Measurements from ENCODE around the gene IFNG-AS1. TPM values are rescaled to one million over a fixed set of nuclear protein-coding genes. Genes with fewer than 3 reads are reported as not detected.

IFNG-AS1 gene
- not detected for total RNA-seq
- long read RNA-seq = 0 reads

DNA sequence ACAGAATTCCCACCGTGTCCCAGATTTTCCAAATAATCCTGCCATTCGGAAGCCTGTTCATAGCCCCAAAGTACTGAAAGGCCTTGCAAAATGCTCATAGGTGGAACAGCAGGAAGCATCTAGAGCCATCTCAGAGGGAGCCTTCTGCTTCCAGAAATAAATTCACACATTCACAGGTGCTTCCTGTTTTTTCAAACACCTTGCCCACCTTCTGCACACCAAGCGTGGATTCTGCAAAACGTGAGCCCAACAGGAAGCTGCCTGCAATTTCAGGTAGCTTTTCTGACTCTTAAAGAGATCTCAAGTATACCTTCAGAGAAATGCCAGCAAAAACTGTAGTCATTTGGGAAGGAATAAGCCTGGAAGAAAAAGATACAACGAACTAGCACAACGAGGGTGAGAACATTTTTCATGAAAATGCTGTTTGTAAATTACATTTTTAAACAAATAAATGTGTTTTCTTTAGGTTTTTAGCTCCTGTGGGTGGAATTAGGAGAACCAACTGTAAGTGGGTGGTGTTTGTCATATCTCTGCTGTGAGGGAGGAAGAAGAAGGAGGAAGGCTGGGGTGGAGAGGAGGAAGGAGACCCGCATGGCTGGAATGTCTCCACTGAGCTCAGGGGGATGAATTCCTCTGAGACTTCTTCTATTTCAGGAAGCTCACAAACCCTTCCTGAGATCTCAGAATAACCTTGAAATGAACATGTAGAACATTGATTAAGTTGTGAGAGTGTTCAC, at the start of gene IFNG-AS1:
IFNG-AS1 (plus strand) TSS at position 264 of the 737 bp plus-strand sequence.
- no peak for DNase-seq
- no peak for ATAC-seq (ENCODE audit: poor library complexity)
- intact Hi-C loops (cut with DNase I) = no loop called here

GRCh38 chr12:67939611-67940010, 49.6 kb upstream of the IFNG-AS1 start:
- peak; percentile 68 for ATAC-seq (ENCODE audit: poor library complexity)
- no peak for DNase-seq

GRCh38 chr12:67940780-67941243, 48.4 kb upstream of the IFNG-AS1 start:
- DNase-seq (no peak), ATAC-seq (ENCODE audit: poor library complexity) (peak; percentile 48)
- intact Hi-C loops (cut with DNase I) = loop anchor here (5.0 kb wide), 2 partner anchors 289 to 584 kb away; no protein-coding TSS in a partner anchor

More at GRCh38 chr12:67939611-67940010, 49.6 kb upstream of the IFNG-AS1 start:
- intact Hi-C loops (cut with DNase I) = loop anchor here (5.0 kb wide), 2 partner anchors 287 to 582 kb away; no protein-coding TSS in a partner anchor

DNA sequence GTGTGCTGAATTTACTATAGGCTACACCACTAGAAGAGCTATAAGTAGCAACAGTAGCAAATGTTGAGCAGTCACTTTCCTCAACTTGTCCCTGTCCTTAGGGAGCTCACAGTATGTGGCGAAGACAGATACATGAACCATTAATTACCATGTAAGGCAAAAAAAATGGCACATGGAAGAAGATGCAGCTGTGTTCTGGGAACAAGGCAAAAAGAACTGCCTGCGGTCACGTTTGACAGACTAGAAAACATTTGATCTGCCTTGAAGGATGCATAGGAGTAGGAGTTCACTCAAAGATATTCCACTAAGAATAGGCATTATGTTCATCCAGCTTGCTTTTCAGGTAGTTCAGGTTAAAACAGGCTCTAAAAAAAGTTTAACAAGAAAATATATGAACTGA, 46.5 kb upstream of the IFNG-AS1 start:
- ATAC-seq (ENCODE audit: poor library complexity) (no peak), DNase-seq (no peak)
- intact Hi-C loops (cut with DNase I) = loop anchor here (5.0 kb wide), 2 partner anchors 290 to 585 kb away; no protein-coding TSS in a partner anchor

GRCh38 chr12:67943141-67943892, 45.9 kb upstream of the IFNG-AS1 start:
- intact Hi-C loops (cut with DNase I) = loop anchor here (5.0 kb wide), 2 partner anchors 291 to 586 kb away; no protein-coding TSS in a partner anchor
- ATAC-seq (ENCODE audit: poor library complexity) (peak; percentile 89), DNase-seq (no peak)

- no peak for ATAC-seq (ENCODE audit: poor library complexity)
- intact Hi-C loops (cut with DNase I) = loop anchor here (5.0 kb wide), 2 partner anchors 292 to 587 kb away; no protein-coding TSS in a partner anchor
- no peak for DNase-seq
Observed at GRCh38 chr12:67944093-67944492, 45.2 kb upstream of the IFNG-AS1 start.

GRCh38 chr12:67952787-67953186, 36.5 kb upstream of the IFNG-AS1 start:
- DNase-seq = no peak
- intact Hi-C loops (cut with DNase I) = no loop called here
- ATAC-seq (ENCODE audit: poor library complexity) = no peak

DNA sequence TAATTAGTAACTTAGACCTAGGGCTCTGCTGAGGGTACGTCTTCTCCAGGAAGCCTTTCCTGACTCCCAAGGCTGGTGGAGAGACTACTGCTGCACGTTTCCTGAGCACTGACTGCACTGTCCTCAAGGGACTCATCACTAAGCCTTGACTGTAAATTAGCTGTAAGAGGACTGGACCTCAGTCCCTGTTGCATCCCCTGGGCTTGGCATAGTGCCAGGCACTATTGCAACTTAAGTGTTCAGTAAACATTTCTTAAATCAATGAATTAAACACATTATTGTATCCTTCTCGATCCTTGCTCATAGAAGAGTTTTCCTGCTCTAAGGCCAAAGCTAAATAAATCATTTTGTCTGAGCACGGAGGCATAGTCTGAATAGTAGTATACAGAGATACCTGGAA, 31.9 kb upstream of the IFNG-AS1 start:
- no peak for ATAC-seq (ENCODE audit: poor library complexity)
- intact Hi-C loops (cut with DNase I) = no loop called here
- no peak for DNase-seq

DNA sequence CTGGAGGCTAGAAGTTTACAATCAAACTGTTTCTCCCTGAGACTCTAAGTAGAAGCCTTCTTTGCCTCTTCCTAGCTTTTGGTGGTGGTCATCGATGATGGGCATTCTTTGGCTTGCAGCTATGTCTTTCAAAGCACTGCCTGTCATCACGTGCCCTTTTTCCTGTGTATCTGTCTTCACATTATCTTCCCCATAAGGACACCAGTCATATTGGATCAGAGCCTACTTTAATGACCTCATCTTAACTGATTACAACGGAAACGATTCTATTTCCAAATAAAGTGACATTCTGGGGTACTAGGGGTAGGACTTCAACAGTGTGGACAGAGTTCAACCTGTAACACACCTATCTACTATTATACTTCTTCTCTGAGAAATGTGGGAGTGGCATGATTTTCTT, 31.1 kb upstream of the IFNG-AS1 start:
- DNase-seq (no peak), ATAC-seq (ENCODE audit: poor library complexity) (no peak)
- intact Hi-C loops (cut with DNase I) = no loop called here

- intact Hi-C loops (cut with DNase I) = no loop called here
- DNase-seq = no peak
- no peak for ATAC-seq (ENCODE audit: poor library complexity)
Observed at GRCh38 chr12:67964456-67964855, 24.8 kb upstream of the IFNG-AS1 start.

GRCh38 chr12:67966560-67966959, 22.7 kb upstream of the IFNG-AS1 start:
- intact Hi-C loops (cut with DNase I) = no loop called here
- DNase-seq (no peak), ATAC-seq (ENCODE audit: poor library complexity) (no peak)

GRCh38 chr12:67968321-67968720, 20.9 kb upstream of the IFNG-AS1 start:
- intact Hi-C loops (cut with DNase I) = no loop called here
- ATAC-seq (ENCODE audit: poor library complexity) (no peak), DNase-seq (no peak)

DNA sequence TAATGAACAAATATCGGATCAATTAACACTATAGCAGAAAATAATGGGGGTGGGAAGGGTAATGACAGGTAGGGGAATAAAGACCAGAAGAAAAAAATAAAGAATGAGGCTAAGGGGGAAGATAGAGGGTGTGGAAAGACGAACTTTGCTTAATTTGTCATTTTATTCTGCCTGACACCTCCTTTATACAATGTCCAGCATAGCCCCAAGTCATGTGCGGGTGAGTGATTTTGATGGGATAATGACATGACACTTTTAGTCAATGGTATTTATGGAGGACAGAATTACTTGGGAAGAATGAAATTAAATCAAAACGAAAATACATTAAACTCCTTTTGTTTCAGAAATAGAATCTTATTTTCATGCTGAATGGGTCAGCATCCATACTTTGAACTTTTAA, 20.5 kb upstream of the IFNG-AS1 start:
- DNase-seq (no peak), ATAC-seq (ENCODE audit: poor library complexity) (no peak)
- intact Hi-C loops (cut with DNase I) = no loop called here

DNA sequence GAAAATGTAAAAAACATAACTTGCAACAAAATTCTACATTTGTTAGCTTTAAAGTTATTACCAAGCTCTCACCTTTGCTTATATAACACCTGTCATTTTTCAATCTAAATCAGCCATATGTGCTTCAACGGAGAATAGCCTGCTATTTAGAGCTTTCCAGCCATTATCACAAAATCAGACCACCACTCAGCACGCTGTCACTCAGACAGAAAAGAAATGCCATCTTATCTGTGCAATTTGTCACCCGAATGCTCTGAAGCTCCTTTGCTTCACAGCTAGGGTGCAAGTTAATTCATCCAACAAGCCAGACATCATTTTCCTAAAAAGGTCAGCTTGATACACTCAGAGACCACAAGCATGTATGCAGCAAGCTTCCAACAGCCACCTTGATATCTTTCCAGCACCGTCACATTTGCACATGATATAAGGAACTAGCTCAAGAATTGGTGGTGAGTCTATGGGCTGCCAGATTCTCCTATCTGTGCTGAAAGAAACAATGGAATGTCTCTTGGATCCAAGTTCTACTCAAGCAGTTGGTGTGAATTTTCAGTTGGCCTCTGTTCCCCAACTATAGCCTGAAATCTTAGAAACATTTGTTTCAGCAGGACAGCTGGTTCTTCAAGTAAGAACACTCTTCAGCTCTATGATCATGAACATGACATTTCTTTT, 20.0 kb upstream of the IFNG-AS1 start:
- DNase-seq (no peak), ATAC-seq (ENCODE audit: poor library complexity) (peak; percentile 36)
- intact Hi-C loops (cut with DNase I) = no loop called here

DNA sequence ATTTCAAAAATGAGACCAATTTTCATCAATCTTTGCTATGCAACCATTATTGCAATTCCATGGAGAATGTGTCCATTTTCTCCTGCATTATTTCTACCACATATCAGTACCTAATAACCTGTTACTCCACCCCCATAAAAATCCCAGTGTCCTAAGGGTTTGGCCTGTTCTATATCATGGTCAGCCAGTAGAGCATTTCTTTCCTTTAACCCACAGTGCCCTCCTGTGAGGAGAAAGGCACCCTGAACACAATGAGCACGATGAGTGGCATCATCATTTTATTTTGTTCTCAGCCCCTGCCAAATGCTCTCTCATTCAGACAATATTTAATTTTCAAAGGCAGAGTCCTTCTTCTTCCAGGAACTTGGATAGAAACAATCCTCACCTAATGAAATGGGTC, 11.6 kb upstream of the IFNG-AS1 start:
- ATAC-seq (ENCODE audit: poor library complexity) = no peak
- intact Hi-C loops (cut with DNase I) = no loop called here
- DNase-seq = no peak

GRCh38 chr12:67980391-67980790, 8.9 kb upstream of the IFNG-AS1 start:
- no peak for DNase-seq
- intact Hi-C loops (cut with DNase I) = no loop called here
- ATAC-seq (ENCODE audit: poor library complexity) = no peak

- intact Hi-C loops (cut with DNase I) = no loop called here
- ATAC-seq (ENCODE audit: poor library complexity) = no peak
- DNase-seq = no peak
Observed at GRCh38 chr12:67981287-67982162, 7.7 kb upstream of the IFNG-AS1 start.

DNA sequence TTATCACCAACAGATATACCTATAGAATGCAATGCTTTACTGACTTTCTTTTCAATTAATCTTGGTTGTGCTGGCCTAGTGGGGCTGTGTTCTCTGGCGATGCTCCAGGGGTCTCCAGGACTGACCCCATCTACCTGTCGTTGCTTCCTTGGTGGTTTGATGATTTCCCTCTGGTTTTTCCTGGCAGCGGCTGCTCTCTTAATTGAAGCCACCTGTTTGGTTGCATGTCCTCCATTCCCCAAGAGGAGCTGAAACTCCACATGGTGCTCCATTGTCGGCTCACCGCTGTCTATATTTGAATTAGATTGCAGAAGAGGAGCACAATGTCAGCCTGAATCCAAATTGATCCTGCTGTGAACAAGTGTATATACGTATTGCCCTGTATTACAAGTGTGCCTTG, 7.1 kb upstream of the IFNG-AS1 start:
- intact Hi-C loops (cut with DNase I) = no loop called here
- ATAC-seq (ENCODE audit: poor library complexity) = no peak

More for the DNA sequence above, 7.1 kb upstream of the IFNG-AS1 start:
- no peak for DNase-seq
